Amniotic epithelial cell (primary cell): ENCODE data around the gene BPIFB3.
"Not testable (repeated sequence)": the region's sequence is repeated elsewhere in the genome, so short reads cannot be mapped to it uniquely, and the experiment has no call there.

Experiments
- DNase-seq: peaks from one replicate; pipeline ENCODE4 v3.0.0-alpha.2; 2010; ENCODE audit warnings: low read depth

BPIFB3 gene

GRCh38 chr20:33119725-33120720 is 66.3 kb downstream of the BPIFB3 start:
- no peak for DNase-seq

GRCh38 chr20:33120934-33121333 is 67.2 kb downstream of the BPIFB3 start:
- no peak for DNase-seq

GRCh38 chr20:33122297-33122696 is 68.6 kb downstream of the BPIFB3 start:
- not testable (repeated sequence) for DNase-seq
